Lower leg skin (tissue), 4 donors: ENCODE results near the gene KIDINS220. TPM values are rescaled to one million over a fixed set of nuclear protein-coding genes. Genes with fewer than 3 reads are reported as not detected.

Experiments used
- DNase-seq, 2 donors: peaks; one replicate each; pipeline ENCODE4 v3.0.0-alpha.2; 2019; ENCODE audit warnings: low spot score in 2 of 2
- H3K4me3 ChIP-seq: fragments of 200-600 bp; sonication (generic); 2 replicates; pipeline ENCODE4 v1.5.1; 2017; ENCODE audit warnings: mild to moderate bottlenecking, low read depth; ENCODE audit not compliant: poor library complexity, severe bottlenecking
- POLR2A ChIP-seq, 2 donors: fragments of 450-650 bp; IDR thresholded peaks; one replicate each; pipeline ENCODE4 v1.6.1; 2016 to 2017; ENCODE audit warnings: antibody characterized with exemption in 2 of 2, mild to moderate bottlenecking in 1 of 2, moderate library complexity in 1 of 2
- WGBS, 2 donors: methylation state at CpG; one replicate each; pipeline ENCODE4 v1.1.5; 2018; 5-methylcytosine and 5-hydroxymethylcytosine counted together
- intact Hi-C: fragments of 100-400 bp; cut with DNase I; formaldehyde crosslinking; loops from one replicate; pipeline ENCODE4 v1.15.0; 2023; ENCODE audit warnings: low total_unique reads
- total RNA-seq, 4 donors: library from RNA; depleted of rRNA; stranded (reverse); fragments of >200 nt; gene quantifications; one replicate each; pipeline ENCODE4 v1.1.0, GENCODE V29; 2016
- TF ChIP-seq, protein P1 (sequence below), 3 donors: fragments of 450-650 bp; IDR thresholded peaks; one replicate each; pipeline ENCODE4 v1.5.1; 2016; ENCODE audit warnings: antibody characterized with exemption in 3 of 3, mild to moderate bottlenecking in 3 of 3, moderate library complexity in 2 of 3

The KIDINS220 gene
- total RNA-seq, 4 donors from 2014 or later: 44.6 to 65.0 (median 51.9) TPM

DNA sequence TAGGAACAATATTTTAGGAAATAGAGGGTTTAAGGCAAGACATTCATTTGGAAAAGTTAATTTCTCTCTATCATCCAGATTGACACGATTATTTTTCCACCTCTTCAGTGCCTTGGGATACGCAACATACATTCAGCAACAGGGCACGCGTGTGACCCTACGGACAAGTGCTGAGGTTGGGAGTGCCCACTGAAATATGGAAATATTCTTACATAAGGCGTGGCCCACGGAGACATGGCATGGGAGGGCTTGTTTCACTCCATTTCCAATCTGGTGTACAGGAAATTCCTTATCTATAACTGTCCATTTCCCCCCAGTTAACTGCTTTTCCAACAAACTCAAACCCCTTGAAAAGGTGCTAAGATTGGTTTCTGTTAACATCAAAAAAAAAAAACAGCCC lies 20.9 kb upstream of the KIDINS220 start:
- intact Hi-C loops: no loop called here
- H3K4me3 ChIP-seq: no peak overlapping the region
- WGBS, 2 donors: 88 to 89% methylated on average over 7 of the region's 7 CpGs
- DNase-seq: no peak
- TF ChIP-seq POLR2A (IDR thresholded peaks at IDR 0.05): no peak
- TF ChIP-seq, protein P1, sequence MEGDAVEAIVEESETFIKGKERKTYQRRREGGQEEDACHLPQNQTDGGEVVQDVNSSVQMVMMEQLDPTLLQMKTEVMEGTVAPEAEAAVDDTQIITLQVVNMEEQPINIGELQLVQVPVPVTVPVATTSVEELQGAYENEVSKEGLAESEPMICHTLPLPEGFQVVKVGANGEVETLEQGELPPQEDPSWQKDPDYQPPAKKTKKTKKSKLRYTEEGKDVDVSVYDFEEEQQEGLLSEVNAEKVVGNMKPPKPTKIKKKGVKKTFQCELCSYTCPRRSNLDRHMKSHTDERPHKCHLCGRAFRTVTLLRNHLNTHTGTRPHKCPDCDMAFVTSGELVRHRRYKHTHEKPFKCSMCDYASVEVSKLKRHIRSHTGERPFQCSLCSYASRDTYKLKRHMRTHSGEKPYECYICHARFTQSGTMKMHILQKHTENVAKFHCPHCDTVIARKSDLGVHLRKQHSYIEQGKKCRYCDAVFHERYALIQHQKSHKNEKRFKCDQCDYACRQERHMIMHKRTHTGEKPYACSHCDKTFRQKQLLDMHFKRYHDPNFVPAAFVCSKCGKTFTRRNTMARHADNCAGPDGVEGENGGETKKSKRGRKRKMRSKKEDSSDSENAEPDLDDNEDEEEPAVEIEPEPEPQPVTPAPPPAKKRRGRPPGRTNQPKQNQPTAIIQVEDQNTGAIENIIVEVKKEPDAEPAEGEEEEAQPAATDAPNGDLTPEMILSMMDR (IDR thresholded peaks at IDR 0.05): no peak

DNA sequence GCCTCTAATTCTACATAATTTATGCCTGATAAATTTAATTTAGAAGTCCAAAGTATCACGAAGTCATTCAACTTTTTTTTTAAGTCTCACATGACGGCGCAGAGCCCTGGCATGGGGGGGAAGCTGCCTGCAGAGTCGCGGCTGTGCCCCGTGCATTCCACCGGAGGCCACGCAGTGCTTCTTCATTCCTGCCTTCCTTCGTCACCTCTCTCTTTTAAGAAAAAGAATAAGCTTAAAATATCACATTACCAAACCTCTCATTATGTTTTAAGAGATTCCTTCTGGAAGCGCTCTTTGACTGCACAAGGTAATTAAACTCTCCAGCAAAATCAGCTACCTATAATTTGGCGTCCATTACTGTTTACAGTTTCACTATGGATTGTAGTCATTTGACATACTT lies 20.3 kb upstream of the KIDINS220 start:
- H3K4me3 ChIP-seq: no peak overlapping the region
- no peak for TF ChIP-seq POLR2A (IDR thresholded peaks at IDR 0.05)
- TF ChIP-seq, protein P1 (IDR thresholded peaks at IDR 0.05): no peak
- 71 to 86% methylated on average over 11 of the region's 11 CpGs for WGBS, 2 donors
- no peak for DNase-seq
- intact Hi-C loops: no loop called here

DNA sequence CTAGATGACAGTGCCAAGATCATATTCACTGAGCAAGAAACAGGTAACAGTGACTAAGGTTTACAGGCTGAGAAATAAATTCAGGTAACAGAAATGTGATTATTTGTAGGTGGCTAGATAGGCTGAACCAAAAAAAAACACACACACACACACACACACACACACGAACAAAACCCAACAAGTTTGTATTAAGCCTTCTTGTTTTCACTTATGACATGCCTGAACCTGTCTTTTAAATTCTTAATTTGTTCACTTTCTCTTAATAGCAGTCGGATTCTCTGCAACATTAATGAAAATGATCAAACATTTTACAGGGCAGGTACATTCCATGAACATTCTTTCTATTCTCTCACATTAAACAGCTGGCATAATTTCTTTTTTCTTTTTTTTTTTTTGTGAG lies 18.8 kb upstream of the KIDINS220 start:
- no peak for TF ChIP-seq POLR2A (IDR thresholded peaks at IDR 0.05)
- TF ChIP-seq, protein P1 (IDR thresholded peaks at IDR 0.05): no peak
- intact Hi-C loops: no loop called here
- no peak for DNase-seq
- no peak overlapping the region for H3K4me3 ChIP-seq
- 58 to 71% methylated on average over 2 of the region's 2 CpGs for WGBS, 2 donors

DNA sequence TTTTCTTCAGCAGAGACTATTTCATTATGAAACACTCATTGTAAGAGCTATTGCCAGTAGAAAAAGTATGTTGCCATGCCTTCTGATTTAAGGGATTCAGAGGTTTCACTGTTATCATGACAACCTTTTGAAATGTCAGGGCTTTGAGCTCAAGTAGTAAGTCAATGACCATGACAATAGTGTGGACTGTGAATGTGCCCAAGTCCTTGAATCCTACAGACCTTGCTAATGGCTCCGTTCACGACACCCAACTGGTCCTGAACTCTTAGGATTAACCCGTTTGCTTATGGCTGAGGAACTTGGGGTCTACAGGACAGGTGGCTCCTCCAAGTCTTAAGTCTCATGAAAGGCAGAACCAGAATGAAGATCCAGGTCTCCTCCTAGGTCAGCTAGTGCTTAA lies 17.6 kb upstream of the KIDINS220 start:
- TF ChIP-seq, protein P1 (IDR thresholded peaks at IDR 0.05): no peak
- no peak for TF ChIP-seq POLR2A (IDR thresholded peaks at IDR 0.05)
- WGBS, 2 donors: 95 to 96% methylated on average over 3 of the region's 3 CpGs

DNA sequence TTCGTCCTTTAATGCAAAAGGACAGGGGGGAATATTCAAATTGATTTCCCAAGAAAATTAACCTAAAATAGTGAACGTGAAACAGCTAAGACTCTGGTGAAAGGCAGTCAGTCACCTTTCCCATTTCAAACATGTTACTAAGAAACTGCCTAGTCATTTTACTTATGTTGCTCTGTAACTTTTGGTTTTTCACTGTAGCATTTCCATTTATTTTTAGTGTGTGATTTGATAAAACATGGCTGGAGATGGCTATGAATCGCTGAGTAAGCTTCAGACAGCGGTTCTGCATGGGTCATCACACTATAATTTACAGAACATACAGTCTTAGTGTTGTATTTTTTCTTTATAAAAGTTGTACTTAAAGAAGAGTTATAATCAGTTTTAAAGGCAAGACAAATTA lies 16.0 kb upstream of the KIDINS220 start:
- 95% methylated on average over 4 of the region's 4 CpGs for WGBS, 2 donors
- DNase-seq: no peak
- intact Hi-C loops: no loop called here
- H3K4me3 ChIP-seq: no peak overlapping the region
- TF ChIP-seq POLR2A (IDR thresholded peaks at IDR 0.05): no peak
- TF ChIP-seq, protein P1 (IDR thresholded peaks at IDR 0.05): no peak

More for the DNA sequence above, 17.6 kb upstream of the KIDINS220 start:
- intact Hi-C loops: no loop called here
- H3K4me3 ChIP-seq: no peak overlapping the region
- no peak for DNase-seq

DNA sequence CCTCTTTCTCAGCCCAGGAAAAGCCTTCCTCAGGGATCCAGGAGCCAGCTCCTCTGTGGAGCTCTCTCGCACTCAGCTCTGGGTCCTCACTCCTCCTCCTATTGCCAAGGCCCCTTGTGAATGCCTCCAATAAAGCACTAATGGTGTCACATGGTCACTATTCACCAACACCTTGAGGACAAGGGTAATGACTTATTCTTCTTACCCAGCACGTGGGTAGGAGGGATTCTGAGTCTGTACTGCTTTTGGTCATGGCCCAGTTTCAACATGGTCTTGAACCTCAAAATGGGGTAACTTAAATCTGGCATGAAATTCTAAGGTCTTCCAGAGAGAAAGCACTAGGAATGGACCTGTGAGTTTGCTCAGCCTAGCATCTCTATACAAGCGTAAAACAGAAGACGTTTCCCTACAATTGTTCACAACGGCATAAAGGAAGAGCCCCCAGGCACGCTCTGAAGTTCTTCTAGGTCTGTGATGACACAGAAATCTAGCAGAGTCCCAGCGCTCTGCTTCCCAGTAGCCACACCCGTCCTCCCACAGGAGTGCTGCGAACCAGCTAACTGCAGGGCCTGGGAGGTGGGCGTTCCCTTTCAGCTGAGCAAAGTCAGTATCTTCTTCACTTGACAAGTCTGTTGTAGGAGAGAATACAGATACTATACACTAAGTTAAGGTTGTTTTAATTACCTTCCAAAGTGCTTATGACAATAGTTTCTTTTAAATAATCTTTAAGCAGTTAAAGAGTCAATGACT lies 14.6 kb upstream of the KIDINS220 start:
- intact Hi-C loops: no loop called here
- TF ChIP-seq, protein P1 (IDR thresholded peaks at IDR 0.05): no peak
- no peak for TF ChIP-seq POLR2A (IDR thresholded peaks at IDR 0.05)
- no peak overlapping the region for H3K4me3 ChIP-seq
- DNase-seq: no peak
- 38 to 45% methylated on average over 10 of the region's 10 CpGs for WGBS, 2 donors
